GM19455 (cell line): Measurements from ENCODE around the gene ELOVL7.
"Not testable (repeated sequence)": the region's sequence is repeated elsewhere in the genome, so short reads cannot be mapped to it uniquely, and the experiment has no call there.

Experiments used
- ATAC-seq: cut with Tn5 transposase; IDR thresholded peaks from one replicate; pipeline ENCODE4 v1.9.1; 2021; ENCODE audit not compliant: unreplicated experiment

Gene ELOVL7

DNA sequence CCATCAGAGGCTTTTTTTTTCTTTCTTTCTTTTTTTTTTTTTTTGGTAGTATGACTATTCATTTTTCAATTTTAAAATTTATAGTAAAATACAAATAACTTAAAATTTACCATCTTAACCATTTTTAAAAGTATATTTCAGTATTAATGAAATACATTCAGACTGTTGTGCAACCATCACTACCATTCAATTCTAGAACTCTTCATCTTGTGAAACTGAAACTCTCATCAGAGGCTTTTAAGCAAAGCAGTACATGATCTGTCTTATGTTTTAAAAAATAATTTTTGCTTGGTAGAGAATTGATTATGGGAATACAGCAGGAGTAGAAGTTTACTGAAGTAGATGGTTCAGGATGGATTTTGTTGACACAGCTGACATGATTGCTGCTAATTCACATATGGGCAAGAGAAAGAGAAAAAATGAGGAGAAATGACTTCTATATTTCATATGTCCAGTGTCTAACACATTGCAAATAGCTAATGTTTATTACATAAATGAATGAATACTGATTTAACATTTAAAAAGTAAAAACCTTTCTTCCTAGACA, 13.4 kb downstream of the ELOVL7 start:
- peak; percentile 61 for ATAC-seq

DNA sequence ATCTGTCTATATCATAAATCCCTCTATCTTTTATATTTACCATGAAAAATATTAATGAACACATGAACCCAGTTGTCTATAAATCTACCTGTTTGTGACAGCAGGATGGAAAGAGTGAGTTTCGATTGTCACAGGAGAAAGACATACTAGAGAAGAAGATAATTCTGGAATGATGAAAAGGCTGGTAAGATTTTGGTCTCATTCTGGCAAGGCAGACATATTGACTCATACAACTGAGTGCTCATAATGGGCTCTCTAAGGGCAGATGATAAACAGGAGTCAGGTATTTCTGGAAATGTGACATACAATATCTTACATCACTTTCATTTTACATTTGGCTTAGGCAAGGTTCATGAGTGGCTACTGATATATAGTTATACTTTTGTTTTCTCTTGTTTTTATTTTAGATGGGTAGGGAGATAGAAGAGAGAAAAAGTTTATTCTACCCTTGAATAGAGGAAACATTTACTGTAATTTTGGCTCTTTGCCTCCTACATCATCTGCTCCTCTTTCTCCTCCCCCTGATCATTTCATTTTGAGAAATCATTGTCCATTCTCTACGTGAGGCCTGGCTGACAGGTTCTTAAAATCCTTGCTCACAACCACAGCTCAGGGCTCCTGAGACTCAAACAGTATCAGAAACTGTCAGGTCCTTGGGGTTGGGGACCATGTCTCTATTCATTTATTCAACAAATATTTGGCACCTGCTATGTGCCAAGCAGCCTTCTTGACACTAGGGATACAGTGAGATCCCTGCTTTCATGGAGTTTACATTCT, 14.4 kb downstream of the ELOVL7 start:
- no peak for ATAC-seq

- ATAC-seq: no peak
These were observed 16.9 kb downstream of the ELOVL7 start for GRCh38 chr5:60827201-60827600.

- ATAC-seq: peak; percentile 62
These were observed 17.4 kb downstream of the ELOVL7 start for GRCh38 chr5:60826653-60827052.

GRCh38 chr5:60823574-60823973, 20.5 kb downstream of the ELOVL7 start:
- ATAC-seq: no peak

DNA sequence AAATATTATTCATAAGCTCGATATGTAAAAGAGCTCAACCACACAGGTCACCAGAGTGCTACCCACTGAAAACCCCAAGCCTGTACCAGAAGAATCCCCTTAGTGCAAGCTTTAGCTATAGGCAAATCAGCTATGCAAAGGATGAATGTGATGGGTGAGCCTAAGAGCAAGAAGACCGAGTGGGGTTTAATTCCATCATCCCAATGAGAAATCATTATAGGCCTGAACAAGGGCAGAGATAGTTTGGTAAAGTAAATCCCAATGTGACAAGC, 21.8 kb downstream of the ELOVL7 start:
- ATAC-seq: no peak

DNA sequence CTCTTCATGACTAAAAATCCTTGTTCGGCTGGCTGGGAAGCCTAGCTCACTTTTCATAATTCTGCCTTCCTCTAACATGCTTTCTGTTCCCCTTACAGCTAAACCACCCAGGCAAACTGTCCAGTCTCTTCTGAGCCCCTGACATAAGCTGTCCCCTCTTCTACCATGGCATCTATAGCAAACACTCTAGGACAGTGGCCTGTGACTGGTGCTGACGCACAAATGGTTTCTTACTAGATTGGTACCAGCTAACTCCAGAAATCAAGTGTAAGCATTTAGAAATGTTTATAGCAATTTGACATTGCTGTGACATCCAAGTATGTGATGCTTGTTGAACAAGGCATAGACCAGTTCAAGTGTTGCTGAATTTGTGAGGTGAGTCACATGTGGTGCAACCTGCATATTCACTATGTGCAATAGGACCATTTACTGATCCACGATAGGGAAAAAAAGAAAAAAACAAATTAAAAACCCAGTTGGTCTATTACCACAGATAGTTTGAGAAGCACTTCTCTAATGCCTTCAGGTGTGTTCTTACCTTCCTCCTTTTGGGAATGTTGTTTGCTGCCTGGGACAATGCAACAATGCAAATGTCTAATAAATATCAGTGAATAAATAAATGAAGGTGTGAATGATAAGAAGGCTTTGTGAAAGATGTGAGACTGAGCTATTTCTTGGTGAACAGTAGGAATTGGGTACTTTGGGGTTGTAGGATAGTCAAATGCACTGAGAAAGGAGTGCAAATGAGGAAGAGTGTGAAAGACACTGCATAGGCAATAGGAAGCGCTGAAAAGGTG, 22.4 kb downstream of the ELOVL7 start:
- ATAC-seq: no peak

DNA sequence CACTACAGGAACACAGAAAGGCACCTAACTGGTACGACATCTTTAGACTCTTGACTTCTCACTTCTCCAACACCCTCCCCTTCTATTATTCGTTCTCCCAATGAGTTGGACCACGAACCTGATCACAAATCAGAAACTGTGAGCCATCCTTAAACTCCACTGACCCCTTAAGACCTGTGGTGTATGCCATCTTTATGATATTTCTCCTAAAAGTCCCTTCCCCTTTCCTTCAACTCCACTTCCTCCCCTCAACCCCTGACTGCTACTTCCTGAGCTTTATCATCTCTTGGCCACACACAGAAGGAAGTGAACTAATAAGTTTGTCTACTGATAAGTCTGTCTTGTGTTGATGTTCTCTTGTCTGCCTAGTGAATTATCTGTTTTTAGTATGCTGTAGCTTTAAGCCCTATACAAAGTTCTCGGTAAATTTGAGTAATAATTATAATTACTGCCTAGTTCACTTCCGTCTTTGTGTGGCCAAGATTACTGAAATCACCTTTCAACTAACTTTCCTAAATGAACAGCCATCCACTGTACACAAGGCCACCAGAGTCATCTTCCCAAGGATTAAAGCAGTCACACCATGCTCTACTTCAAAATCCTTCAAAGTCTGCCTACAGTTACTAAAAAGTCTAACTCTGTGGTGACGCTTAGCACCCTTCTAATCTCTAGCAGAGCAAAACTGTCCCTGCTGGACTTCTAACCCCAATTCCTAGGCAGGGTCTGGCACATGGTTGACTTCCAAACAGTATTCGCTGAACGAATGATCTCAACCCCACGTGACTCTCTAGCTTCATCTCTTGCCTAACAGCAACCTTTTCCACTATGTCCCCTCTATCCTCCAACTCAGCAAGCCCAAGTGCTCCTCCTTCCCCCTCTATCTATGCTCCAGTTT, 23.2 kb downstream of the ELOVL7 start:
- ATAC-seq: no peak

DNA sequence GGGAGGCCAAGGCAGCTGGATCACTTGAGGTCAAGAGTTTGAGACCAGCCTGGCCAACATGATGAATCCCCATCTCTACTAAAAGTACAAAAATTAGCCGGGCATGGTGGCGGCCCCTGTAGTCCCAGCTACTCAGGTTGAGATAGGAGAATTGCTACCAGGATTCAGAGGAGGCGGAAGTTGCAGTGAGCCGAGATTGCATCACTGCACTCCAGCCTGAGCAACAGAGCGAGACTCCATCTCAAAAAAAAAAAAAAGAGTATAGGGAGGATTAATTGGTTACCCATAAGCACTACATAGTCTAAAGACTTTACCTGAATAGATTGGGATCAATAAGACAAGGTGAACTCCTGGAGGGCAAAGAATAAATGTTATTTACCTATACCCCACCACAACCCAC, 27.9 kb downstream of the ELOVL7 start:
- not testable (repeated sequence) for ATAC-seq

- no peak for ATAC-seq
These were observed 29.6 kb downstream of the ELOVL7 start for GRCh38 chr5:60814498-60814897.

- ATAC-seq: no peak
These were observed 31.6 kb downstream of the ELOVL7 start for GRCh38 chr5:60812426-60812825.

GRCh38 chr5:60811105-60811504, 33.0 kb downstream of the ELOVL7 start:
- no peak for ATAC-seq

DNA sequence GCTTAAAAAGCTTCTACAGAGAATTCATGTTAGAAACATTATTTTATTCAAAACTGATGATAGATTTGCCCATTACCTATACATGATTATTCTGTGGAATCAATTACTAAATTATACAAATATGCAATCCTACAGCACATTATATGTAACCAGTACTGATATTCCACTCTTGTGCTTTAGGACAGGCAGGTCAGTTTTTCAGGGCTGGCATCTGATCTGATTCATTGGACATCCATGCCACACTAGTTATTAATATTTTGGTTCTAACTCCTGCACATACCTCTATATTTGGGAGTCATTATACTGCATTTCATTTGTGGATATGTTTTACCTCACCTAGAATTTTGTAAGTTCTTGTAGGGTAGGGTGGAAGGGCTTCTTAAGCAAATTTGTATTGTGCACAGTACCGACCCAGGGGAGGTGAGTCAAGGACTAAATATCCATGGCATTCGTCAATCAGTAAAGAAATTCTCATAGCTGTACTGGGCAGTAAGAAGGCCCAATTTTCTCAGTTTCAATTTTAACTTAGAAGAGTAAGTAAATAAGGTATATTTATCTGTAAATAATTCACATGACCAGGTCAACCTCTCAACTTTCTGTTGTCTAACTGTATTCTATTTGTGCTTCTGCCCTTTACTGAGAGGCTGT, 33.5 kb downstream of the ELOVL7 start:
- ATAC-seq: peak; percentile 66

- ATAC-seq: no peak
These were observed 34.1 kb downstream of the ELOVL7 start for GRCh38 chr5:60809891-60810425.

DNA sequence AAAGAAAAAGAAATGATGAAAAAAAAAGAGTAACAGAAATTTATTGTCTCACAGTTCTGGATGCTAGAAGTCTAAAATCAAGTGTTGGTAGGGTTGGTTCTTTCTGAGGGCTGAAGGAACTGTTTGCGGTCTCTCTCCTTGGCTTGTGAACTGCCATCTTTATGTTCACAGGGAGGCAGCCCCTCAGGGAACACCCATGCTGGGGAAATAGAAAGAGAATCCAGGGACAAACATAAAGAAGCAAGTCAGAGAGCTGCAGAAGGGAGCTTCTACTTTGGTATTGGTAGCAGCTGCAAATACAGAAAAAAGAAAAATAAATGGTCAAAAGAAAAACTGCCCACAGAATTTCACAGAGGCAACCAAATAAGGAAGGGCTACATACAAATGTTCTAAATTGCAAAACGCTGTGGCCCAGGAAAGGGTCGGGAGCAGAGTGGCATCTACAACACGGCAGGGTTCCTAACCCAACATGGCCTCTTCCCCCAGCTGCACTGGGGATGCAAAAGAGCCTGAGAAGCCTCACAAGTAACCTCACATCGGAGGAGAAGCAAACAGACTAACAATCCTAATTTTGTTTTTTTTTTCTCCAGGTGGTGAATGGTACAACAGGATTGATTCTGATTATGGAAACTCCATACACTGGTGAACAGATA, 37.4 kb downstream of the ELOVL7 start:
- no peak for ATAC-seq

DNA sequence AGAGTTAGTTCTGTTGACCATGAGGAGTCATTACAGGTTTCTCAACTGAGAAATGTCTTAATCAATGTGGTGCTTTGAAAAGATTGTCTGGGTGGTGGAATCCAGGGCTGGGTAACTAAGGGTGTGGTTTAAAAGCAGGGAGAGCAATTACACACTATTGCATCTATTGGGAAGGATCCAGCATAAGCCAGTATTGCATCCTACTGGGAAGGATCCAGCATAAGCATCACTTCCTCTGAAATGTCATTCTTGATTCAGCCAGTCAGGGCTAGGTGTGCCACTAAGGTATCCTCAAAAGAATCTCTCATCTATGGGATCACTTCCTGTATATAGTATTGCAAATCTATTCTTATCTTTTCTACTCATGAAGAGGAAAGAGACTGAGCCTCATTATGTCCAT, 38.6 kb downstream of the ELOVL7 start:
- no peak for ATAC-seq

- ATAC-seq: no peak
These were observed 40.4 kb downstream of the ELOVL7 start for GRCh38 chr5:60803712-60804111.

- no peak for ATAC-seq
These were observed 41.1 kb downstream of the ELOVL7 start for GRCh38 chr5:60802986-60803385.

DNA sequence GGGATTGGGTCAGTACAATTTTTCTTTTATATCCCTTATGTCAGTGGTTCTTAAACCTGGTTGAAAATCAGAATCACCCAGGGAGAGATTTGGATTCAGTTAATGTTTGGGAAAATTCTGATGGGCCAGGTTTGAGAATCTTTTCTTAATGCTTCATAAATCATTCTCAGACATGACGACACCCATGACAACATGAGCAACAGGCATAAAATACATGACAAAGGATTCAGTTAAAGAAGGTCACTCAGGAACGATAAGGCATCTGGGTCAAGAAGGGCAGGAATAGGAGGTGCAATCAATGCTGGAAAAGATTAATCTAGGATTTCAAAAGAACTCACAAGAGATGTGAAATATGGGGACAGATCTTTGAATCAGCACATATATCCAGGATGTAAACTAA, 41.8 kb downstream of the ELOVL7 start:
- no peak for ATAC-seq
